NCI-H146 treated with DMSO at 0.1 percent for 48 hours (cell line): Measurements from ENCODE around the gene PUSL1.

Experiments used
- DNase-seq: peaks from one replicate; lab custom pipeline; 2025; ENCODE audit not compliant: unreplicated experiment; lab: John Stamatoyannopoulos, UW

PUSL1 gene

GRCh38 chr1:1307923-1308755 is at the start of gene PUSL1, which contains the start of gene ACAP3:
TSS of gene PUSL1 (plus strand) at chr1:1308597. CDS start at chr1:1308644, 47 bp downstream.
TSS of gene ACAP3 (minus strand) at chr1:1307930. CDS start at chr1:1307815, 115 bp downstream.
- peak; percentile 65 for DNase-seq

- no peak for DNase-seq
Measured at GRCh38 chr1:1259119-1259488, 49.3 kb upstream of the PUSL1 start.

- no peak for DNase-seq
Measured at GRCh38 chr1:1259540-1259939, 48.9 kb upstream of the PUSL1 start.

- DNase-seq: no peak
Measured at GRCh38 chr1:1259951-1260600, 48.3 kb upstream of the PUSL1 start.

GRCh38 chr1:1260843-1261560 is 47.4 kb upstream of the PUSL1 start:
- no peak for DNase-seq

GRCh38 chr1:1262071-1262470 is 46.3 kb upstream of the PUSL1 start:
- no peak for DNase-seq

- no peak for DNase-seq
Measured at GRCh38 chr1:1262758-1263157, 45.6 kb upstream of the PUSL1 start.

- DNase-seq: no peak
Measured at GRCh38 chr1:1264026-1264425, 44.4 kb upstream of the PUSL1 start.

- DNase-seq: no peak
Measured at GRCh38 chr1:1264868-1265272, 43.5 kb upstream of the PUSL1 start.

- no peak for DNase-seq
Measured at GRCh38 chr1:1267488-1268283, 40.7 kb upstream of the PUSL1 start.

- no peak for DNase-seq
Measured at GRCh38 chr1:1268284-1268682, 40.1 kb upstream of the PUSL1 start.

GRCh38 chr1:1270813-1271212 is 37.6 kb upstream of the PUSL1 start:
- DNase-seq: no peak

GRCh38 chr1:1272341-1273208 is 35.8 kb upstream of the PUSL1 start:
- peak; percentile 22 for DNase-seq

GRCh38 chr1:1273209-1273511 is 35.2 kb upstream of the PUSL1 start:
- DNase-seq: no peak

- peak; percentile 25 for DNase-seq
Measured at GRCh38 chr1:1273512-1274298, 34.7 kb upstream of the PUSL1 start, which contains the start of gene UBE2J2. TSS of gene UBE2J2 (minus strand) at chr1:1273854. CDS start at chr1:1267992, 5,862 bp downstream.

GRCh38 chr1:1274299-1274930 is 34.0 kb upstream of the PUSL1 start:
- DNase-seq: no peak

GRCh38 chr1:1274931-1275431 is 33.4 kb upstream of the PUSL1 start:
- no peak for DNase-seq

- no peak for DNase-seq
Measured at GRCh38 chr1:1275836-1276235, 32.6 kb upstream of the PUSL1 start.

- no peak for DNase-seq
Measured at GRCh38 chr1:1278620-1279019, 29.8 kb upstream of the PUSL1 start.
